ENCODE results near the gene SLC8A3.

DNA sequence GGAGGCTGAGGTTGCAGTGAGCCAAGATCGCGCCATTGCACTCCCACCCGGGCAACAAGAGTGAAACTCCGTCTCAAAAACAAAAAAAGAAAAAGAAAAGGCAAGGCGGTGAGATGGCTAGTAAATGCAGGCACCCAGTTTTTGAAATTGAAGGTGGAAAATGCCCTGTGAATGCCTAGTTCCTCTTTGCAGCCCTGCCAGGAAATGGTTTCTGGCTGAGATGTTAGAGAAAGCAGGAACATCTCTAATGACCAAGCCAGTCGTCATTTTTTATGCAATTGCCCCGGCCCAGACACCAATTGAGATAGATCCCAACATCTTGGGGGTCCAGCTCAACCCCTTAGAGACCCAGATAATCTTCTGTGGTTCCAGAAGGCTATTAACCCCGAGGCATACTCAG is 17.0 kb downstream of the SLC8A3 start:
- TF ChIP-seq, protein P1, sequence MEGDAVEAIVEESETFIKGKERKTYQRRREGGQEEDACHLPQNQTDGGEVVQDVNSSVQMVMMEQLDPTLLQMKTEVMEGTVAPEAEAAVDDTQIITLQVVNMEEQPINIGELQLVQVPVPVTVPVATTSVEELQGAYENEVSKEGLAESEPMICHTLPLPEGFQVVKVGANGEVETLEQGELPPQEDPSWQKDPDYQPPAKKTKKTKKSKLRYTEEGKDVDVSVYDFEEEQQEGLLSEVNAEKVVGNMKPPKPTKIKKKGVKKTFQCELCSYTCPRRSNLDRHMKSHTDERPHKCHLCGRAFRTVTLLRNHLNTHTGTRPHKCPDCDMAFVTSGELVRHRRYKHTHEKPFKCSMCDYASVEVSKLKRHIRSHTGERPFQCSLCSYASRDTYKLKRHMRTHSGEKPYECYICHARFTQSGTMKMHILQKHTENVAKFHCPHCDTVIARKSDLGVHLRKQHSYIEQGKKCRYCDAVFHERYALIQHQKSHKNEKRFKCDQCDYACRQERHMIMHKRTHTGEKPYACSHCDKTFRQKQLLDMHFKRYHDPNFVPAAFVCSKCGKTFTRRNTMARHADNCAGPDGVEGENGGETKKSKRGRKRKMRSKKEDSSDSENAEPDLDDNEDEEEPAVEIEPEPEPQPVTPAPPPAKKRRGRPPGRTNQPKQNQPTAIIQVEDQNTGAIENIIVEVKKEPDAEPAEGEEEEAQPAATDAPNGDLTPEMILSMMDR (IDR thresholded peaks at IDR 0.05; ENCODE audit: low read depth, low read length), result no peak
- TF ChIP-seq EZH2phosphoT487 (IDR thresholded peaks at IDR 0.05; ENCODE audit: low read depth), result no peak
